Liver (tissue), 9 donors: Measurements from ENCODE around the gene IL21. TPM values are rescaled to one million over a fixed set of nuclear protein-coding genes. Genes with fewer than 3 reads are reported as not detected.

Experiments used
- DNase-seq: peaks from one replicate; pipeline ENCODE4 v3.0.0-alpha.2; 2017; ENCODE audit warnings: low spot score
- H3K27ac ChIP-seq, 2 donors: one replicate each; pipeline ENCODE4 v1.7.0; 2013; ENCODE audit warnings: inconsistent platforms in 2 of 2, low read length in 2 of 2, control low read depth in 1 of 2, low read depth in 1 of 2, mild to moderate bottlenecking in 1 of 2
- H3K27me3 ChIP-seq, 4 donors: one replicate each; pipeline versions ENCODE4 v1.6.1 to v1.7.0; 2013; ENCODE audit warnings: low read length in 3 of 4, inconsistent platforms in 1 of 4, mild to moderate bottlenecking in 1 of 4, moderate library complexity in 1 of 4; ENCODE audit not compliant: control insufficient read depth in 4 of 4, insufficient read depth in 4 of 4
- H3K36me3 ChIP-seq, 4 donors: one replicate each; pipeline versions ENCODE4 v1.6.1 to v1.7.0; 2013; ENCODE audit warnings: low read length in 3 of 4, mild to moderate bottlenecking in 3 of 4, low read depth in 1 of 4, moderate library complexity in 1 of 4; ENCODE audit not compliant: control insufficient read depth in 4 of 4, insufficient read depth in 3 of 4
- H3K4me1 ChIP-seq, 4 donors: one replicate each; pipeline versions ENCODE4 v1.6.1 to v1.7.0; 2013; ENCODE audit warnings: low read length in 3 of 4, mild to moderate bottlenecking in 3 of 4, moderate library complexity in 1 of 4; ENCODE audit not compliant: control insufficient read depth in 4 of 4, insufficient read depth in 4 of 4
- H3K4me3 ChIP-seq, 3 donors: one replicate each; pipeline versions ENCODE4 v1.6.1 to v1.7.0; 2013; ENCODE audit warnings: low read length in 3 of 3, control low read depth in 1 of 3, low read depth in 1 of 3, mild to moderate bottlenecking in 1 of 3
- H3K9ac ChIP-seq, 2 donors: one replicate each; pipeline ENCODE4 v1.7.0; 2013; ENCODE audit warnings: low read length in 2 of 2, mild to moderate bottlenecking in 2 of 2, moderate library complexity in 2 of 2, control low read depth in 1 of 2, low read depth in 1 of 2
- H3K9me3 ChIP-seq, 4 donors: one replicate each; pipeline versions ENCODE4 v1.6.1 to v1.7.0; 2013; ENCODE audit warnings: low read length in 3 of 4; ENCODE audit not compliant: control insufficient read depth in 4 of 4
- EGR1 ChIP-seq, 2 donors: IDR thresholded peaks; 2 replicates each; pipeline ENCODE4 v1.6.1; 2016 to 2018; ENCODE audit warnings: antibody characterized with exemption in 2 of 2, low read depth in 2 of 2
- FOXA1 ChIP-seq: IDR thresholded peaks from 2 replicates; pipeline ENCODE4 v1.6.1; 2016; ENCODE audit warnings: antibody characterized with exemption
- FOXA2 ChIP-seq: IDR thresholded peaks from 2 replicates; pipeline ENCODE4 v1.6.1; 2016; ENCODE audit warnings: antibody characterized with exemption
- GABPA ChIP-seq, 2 donors: IDR thresholded peaks in 1 of 2; conservative IDR thresholded peaks in 1 of 2; 2 replicates each; pipeline ENCODE4 v1.6.1; 2016; ENCODE audit warnings: antibody characterized with exemption in 2 of 2, mild to moderate bottlenecking in 1 of 2, moderate library complexity in 1 of 2
- HNF4A ChIP-seq, 2 donors: conservative IDR thresholded peaks; 2 replicates each; pipeline ENCODE4 v1.6.1; 2016; ENCODE audit warnings: antibody characterized with exemption in 2 of 2, mild to moderate bottlenecking in 2 of 2
- HNF4G ChIP-seq: IDR thresholded peaks from 2 replicates; pipeline ENCODE4 v1.6.1; 2016; ENCODE audit warnings: antibody characterized with exemption
- JUND ChIP-seq, 2 donors: IDR thresholded peaks; 2 replicates each; pipeline ENCODE4 v1.6.1; 2016; ENCODE audit warnings: antibody characterized with exemption in 2 of 2
- NR2F2 ChIP-seq: IDR thresholded peaks from 2 replicates; pipeline ENCODE4 v1.6.1; 2016; ENCODE audit warnings: antibody characterized with exemption
- RAD21 ChIP-seq, 2 donors: IDR thresholded peaks; 2 replicates each; pipeline ENCODE4 v1.6.1; 2016; ENCODE audit warnings: antibody characterized with exemption in 2 of 2, mild to moderate bottlenecking in 2 of 2
- RXRA ChIP-seq, 2 donors: IDR thresholded peaks; 2 replicates each; pipeline ENCODE4 v1.6.1; 2017 to 2018; ENCODE audit warnings: antibody characterized with exemption in 2 of 2, mild to moderate bottlenecking in 1 of 2
- SP1 ChIP-seq: IDR thresholded peaks from 2 replicates; pipeline ENCODE4 v1.6.1; 2018; ENCODE audit warnings: antibody characterized with exemption, mild to moderate bottlenecking
- TAF1 ChIP-seq: conservative IDR thresholded peaks from 2 replicates; pipeline ENCODE4 v1.6.1; 2016; ENCODE audit warnings: antibody characterized with exemption, mild to moderate bottlenecking
- YY1 ChIP-seq: IDR thresholded peaks from 2 replicates; pipeline ENCODE4 v1.6.1; 2016; ENCODE audit warnings: antibody characterized with exemption, mild to moderate bottlenecking
- WGBS: extraction: QIAGEN DNeasy Blood & Tissue Kit; methylation state at CpG from one replicate; pipeline ENCODE4 v1.1.7; 2013; 5-methylcytosine and 5-hydroxymethylcytosine counted together
- polyA plus RNA-seq, 2 donors: library from polyadenylated mRNA; stranded (reverse) in 1 of 2; unstranded in 1 of 2; fragments of 200-250 nt in 1 of 2; fragments of >200 nt in 1 of 2; fragmentation: Nextera tagmentation in 1 of 2; extraction: Ambion mirVana in 1 of 2; gene quantifications; one replicate each; pipeline versions ENCODE4 v1.2.1 to v1.2.3, GENCODE V29; 2013 to 2015
- total RNA-seq, 2 donors: library from RNA; depleted of rRNA; stranded (reverse); fragments of >200 nt; gene quantifications; one replicate each; pipeline ENCODE4 v1.2.3, GENCODE V29; 2014
- TF ChIP-seq, protein P1 (sequence below): fragments of 150-350 bp; IDR thresholded peaks from 2 replicates; pipeline ENCODE4 v1.5.1; 2017; ENCODE audit warnings: improper control_type of control experiment, low read depth, low read length; ENCODE audit not compliant: missing input control
- TF ChIP-seq, protein P2 (sequence below): IDR thresholded peaks from 2 replicates; pipeline ENCODE4 v1.6.1; 2016; ENCODE audit warnings: antibody characterized with exemption
- TF ChIP-seq, protein P3 (sequence below): IDR thresholded peaks from 2 replicates; pipeline ENCODE4 v1.6.1; 2016; ENCODE audit warnings: antibody characterized with exemption
- TF ChIP-seq, protein P4 (sequence below): IDR thresholded peaks from 2 replicates; pipeline ENCODE4 v1.6.1; 2016; ENCODE audit warnings: antibody characterized with exemption, mild to moderate bottlenecking
- TF ChIP-seq, protein P5 (sequence below): IDR thresholded peaks from 2 replicates; pipeline ENCODE4 v1.6.1; 2016; ENCODE audit warnings: antibody characterized with exemption
- donor health status: healthy.
- donor health status: healthy.
- donor health status: healthy.
- donor health status: healthy.
- donor health status: healthy.

The IL21 gene
- total and polyA plus RNA-seq, 4 donors, result not detected

DNA sequence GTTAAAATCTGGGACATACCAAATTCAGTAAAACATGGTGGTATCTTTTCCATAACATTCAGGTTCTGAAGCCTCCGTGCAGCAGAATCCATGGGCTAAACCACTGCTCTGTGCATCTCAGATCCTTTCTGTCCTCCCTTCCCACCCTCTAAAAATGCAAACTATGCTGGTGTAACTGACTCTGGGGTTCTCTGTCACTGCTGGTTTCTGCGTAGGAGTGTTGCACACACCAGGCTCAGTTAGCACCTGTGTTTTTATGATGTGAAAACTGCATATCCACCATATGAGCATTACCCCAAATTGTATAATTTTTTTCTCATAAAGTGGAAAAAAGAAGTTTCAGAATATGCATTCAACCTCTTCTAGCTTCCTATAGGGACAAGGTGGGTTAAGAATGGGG lies 22.4 kb upstream of the IL21 start:
- 87% methylated on average over 2 of the region's 2 CpGs for WGBS
- H3K9ac ChIP-seq, result no peak overlapping the region
- no peak overlapping the region for H3K4me3 ChIP-seq

DNA sequence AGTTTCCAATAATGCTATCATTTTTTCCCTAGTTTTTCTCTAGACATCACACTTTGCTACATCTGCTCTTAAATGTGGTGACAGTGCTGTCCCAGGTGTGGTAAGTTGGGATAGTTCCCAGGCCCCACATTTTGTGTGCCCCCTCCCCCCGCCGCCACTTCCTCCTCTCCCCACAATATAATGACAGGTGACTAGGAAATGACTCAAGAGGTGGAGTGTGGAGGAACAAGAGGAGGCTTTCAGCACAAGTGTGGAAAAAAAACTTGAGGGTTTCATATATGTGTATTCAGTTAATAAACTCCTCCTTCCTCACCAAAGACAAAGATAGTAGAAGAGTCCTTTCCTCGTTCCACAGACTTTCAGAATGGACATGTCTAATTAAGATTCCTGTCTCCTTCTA lies 18.3 kb upstream of the IL21 start:
- no peak for DNase-seq
- no peaks in the 10 kb centered on the region for H3K36me3 ChIP-seq
- TF ChIP-seq RXRA (IDR thresholded peaks at IDR 0.05) (no peak), FOXA2 (no peak), GABPA (IDR thresholded peaks at IDR 0.05 in 1 of 2, conservative IDR thresholded peaks at IDR 0.05 in 1 of 2) (no peak), HNF4G (no peak), RAD21 (IDR thresholded peaks at IDR 0.05) (no peak), YY1 (no peak)
- TF ChIP-seq, protein P1, sequence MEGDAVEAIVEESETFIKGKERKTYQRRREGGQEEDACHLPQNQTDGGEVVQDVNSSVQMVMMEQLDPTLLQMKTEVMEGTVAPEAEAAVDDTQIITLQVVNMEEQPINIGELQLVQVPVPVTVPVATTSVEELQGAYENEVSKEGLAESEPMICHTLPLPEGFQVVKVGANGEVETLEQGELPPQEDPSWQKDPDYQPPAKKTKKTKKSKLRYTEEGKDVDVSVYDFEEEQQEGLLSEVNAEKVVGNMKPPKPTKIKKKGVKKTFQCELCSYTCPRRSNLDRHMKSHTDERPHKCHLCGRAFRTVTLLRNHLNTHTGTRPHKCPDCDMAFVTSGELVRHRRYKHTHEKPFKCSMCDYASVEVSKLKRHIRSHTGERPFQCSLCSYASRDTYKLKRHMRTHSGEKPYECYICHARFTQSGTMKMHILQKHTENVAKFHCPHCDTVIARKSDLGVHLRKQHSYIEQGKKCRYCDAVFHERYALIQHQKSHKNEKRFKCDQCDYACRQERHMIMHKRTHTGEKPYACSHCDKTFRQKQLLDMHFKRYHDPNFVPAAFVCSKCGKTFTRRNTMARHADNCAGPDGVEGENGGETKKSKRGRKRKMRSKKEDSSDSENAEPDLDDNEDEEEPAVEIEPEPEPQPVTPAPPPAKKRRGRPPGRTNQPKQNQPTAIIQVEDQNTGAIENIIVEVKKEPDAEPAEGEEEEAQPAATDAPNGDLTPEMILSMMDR, result no peak
- TF ChIP-seq, protein P2, sequence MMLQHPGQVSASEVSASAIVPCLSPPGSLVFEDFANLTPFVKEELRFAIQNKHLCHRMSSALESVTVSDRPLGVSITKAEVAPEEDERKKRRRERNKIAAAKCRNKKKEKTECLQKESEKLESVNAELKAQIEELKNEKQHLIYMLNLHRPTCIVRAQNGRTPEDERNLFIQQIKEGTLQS, result no peak
- TF ChIP-seq, protein P3, sequence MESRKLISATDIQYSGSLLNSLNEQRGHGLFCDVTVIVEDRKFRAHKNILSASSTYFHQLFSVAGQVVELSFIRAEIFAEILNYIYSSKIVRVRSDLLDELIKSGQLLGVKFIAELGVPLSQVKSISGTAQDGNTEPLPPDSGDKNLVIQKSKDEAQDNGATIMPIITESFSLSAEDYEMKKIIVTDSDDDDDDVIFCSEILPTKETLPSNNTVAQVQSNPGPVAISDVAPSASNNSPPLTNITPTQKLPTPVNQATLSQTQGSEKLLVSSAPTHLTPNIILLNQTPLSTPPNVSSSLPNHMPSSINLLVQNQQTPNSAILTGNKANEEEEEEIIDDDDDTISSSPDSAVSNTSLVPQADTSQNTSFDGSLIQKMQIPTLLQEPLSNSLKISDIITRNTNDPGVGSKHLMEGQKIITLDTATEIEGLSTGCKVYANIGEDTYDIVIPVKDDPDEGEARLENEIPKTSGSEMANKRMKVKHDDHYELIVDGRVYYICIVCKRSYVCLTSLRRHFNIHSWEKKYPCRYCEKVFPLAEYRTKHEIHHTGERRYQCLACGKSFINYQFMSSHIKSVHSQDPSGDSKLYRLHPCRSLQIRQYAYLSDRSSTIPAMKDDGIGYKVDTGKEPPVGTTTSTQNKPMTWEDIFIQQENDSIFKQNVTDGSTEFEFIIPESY, result no peak

More for the DNA sequence above, 22.4 kb upstream of the IL21 start:
- no peaks in the 10 kb centered on the region for H3K4me1 ChIP-seq
- H3K9me3 ChIP-seq, result no peaks in the 10 kb centered on the region
- peaks cover 0 to 5% (median 0%) of the 10 kb centered on the region in 4 donors for H3K27me3 ChIP-seq
- no peak for DNase-seq
- no peak overlapping the region for H3K27ac ChIP-seq
- no peaks in the 10 kb centered on the region for H3K36me3 ChIP-seq
- TF ChIP-seq, protein P2, result no peak
- TF ChIP-seq FOXA1, result no peak
- no peak for TF ChIP-seq HNF4A (conservative IDR thresholded peaks at IDR 0.05)
- TF ChIP-seq JUND (IDR thresholded peaks at IDR 0.05), result no peak
- no peak for TF ChIP-seq FOXA2
- no peak for TF ChIP-seq RXRA (IDR thresholded peaks at IDR 0.05)
- TF ChIP-seq HNF4G, result no peak
- TF ChIP-seq, protein P4, sequence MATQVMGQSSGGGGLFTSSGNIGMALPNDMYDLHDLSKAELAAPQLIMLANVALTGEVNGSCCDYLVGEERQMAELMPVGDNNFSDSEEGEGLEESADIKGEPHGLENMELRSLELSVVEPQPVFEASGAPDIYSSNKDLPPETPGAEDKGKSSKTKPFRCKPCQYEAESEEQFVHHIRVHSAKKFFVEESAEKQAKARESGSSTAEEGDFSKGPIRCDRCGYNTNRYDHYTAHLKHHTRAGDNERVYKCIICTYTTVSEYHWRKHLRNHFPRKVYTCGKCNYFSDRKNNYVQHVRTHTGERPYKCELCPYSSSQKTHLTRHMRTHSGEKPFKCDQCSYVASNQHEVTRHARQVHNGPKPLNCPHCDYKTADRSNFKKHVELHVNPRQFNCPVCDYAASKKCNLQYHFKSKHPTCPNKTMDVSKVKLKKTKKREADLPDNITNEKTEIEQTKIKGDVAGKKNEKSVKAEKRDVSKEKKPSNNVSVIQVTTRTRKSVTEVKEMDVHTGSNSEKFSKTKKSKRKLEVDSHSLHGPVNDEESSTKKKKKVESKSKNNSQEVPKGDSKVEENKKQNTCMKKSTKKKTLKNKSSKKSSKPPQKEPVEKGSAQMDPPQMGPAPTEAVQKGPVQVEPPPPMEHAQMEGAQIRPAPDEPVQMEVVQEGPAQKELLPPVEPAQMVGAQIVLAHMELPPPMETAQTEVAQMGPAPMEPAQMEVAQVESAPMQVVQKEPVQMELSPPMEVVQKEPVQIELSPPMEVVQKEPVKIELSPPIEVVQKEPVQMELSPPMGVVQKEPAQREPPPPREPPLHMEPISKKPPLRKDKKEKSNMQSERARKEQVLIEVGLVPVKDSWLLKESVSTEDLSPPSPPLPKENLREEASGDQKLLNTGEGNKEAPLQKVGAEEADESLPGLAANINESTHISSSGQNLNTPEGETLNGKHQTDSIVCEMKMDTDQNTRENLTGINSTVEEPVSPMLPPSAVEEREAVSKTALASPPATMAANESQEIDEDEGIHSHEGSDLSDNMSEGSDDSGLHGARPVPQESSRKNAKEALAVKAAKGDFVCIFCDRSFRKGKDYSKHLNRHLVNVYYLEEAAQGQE, result no peak
- TF ChIP-seq, protein P5, sequence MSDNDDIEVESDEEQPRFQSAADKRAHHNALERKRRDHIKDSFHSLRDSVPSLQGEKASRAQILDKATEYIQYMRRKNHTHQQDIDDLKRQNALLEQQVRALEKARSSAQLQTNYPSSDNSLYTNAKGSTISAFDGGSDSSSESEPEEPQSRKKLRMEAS, result no peak
- TF ChIP-seq YY1, result no peak
- TF ChIP-seq EGR1 (IDR thresholded peaks at IDR 0.05; ENCODE audit: low read depth in 2 of 2), result no peak
- TF ChIP-seq GABPA (IDR thresholded peaks at IDR 0.05 in 1 of 2, conservative IDR thresholded peaks at IDR 0.05 in 1 of 2), result no peak
- TF ChIP-seq NR2F2, result no peak
- TF ChIP-seq SP1, result no peak
- TF ChIP-seq, protein P3, result no peak
- no peak for TF ChIP-seq TAF1

More for the DNA sequence above, 18.3 kb upstream of the IL21 start:
- Histone ChIP-seq H3K4me1 (no peaks in the 10 kb centered on the region), H3K9me3 (no peaks in the 10 kb centered on the region), H3K4me3 (no peak overlapping the region), H3K27ac (no peak overlapping the region), H3K9ac (no peak overlapping the region), H3K27me3 (peaks cover 0 to 5% (median 0%) of the 10 kb centered on the region in 4 donors)
- WGBS, result 73% methylated on average over 3 of the region's 3 CpGs
